Peyer's patch (tissue), 4 donors: ENCODE measurements around the gene CHST11. TPM values are rescaled to one million over a fixed set of nuclear protein-coding genes. Genes with fewer than 3 reads are reported as not detected.

ENCODE experiments used
- DNase-seq, 3 donors: peaks; one replicate each; pipeline ENCODE4 v3.0.0-alpha.2; 2017 to 2019
- H3K27ac ChIP-seq, 4 donors: fragments of 200-600 bp; sonication (generic); one replicate each; pipeline ENCODE4 v1.5.1; 2016 to 2019
- H3K27me3 ChIP-seq, 2 donors: fragments of 200-600 bp; sonication (generic); one replicate each; pipeline ENCODE4 v1.5.1; 2019
- H3K36me3 ChIP-seq, 3 donors: fragments of 200-600 bp; sonication (generic); one replicate each; pipeline ENCODE4 v1.5.1; 2016 to 2019
- H3K4me1 ChIP-seq, 4 donors: fragments of 200-600 bp; sonication (generic); one replicate each; pipeline ENCODE4 v1.5.1; 2016 to 2019
- H3K4me3 ChIP-seq, 4 donors: fragments of 200-600 bp; sonication (generic); 1 replicate in 3 of 4; 2 replicates in 1 of 4; pipeline ENCODE4 v1.5.1; 2016 to 2019; ENCODE audit warnings: mild to moderate bottlenecking in 1 of 4
- H3K9me3 ChIP-seq, 4 donors: fragments of 200-600 bp; sonication (generic); one replicate each; pipeline ENCODE4 v1.5.1; 2016 to 2019; ENCODE audit warnings: mild to moderate bottlenecking in 1 of 4
- CTCF ChIP-seq, 6 experiments: fragments of 450-650 bp in 4 of 6; fragments of 200-600 bp in 2 of 6; sonication (generic) in 1 of 6; IDR thresholded peaks; one replicate each; pipeline ENCODE4 v1.5.1; 2017 to 2019; ENCODE audit warnings: antibody characterized with exemption in 6 of 6, mild to moderate bottlenecking in 3 of 6, moderate library complexity in 1 of 6
- POLR2A ChIP-seq, 2 donors: fragments of 450-650 bp; IDR thresholded peaks; one replicate each; pipeline ENCODE4 v1.5.1; 2017; ENCODE audit warnings: antibody characterized with exemption in 2 of 2, mild to moderate bottlenecking in 2 of 2, moderate library complexity in 2 of 2
- total RNA-seq, 4 donors: library from RNA; depleted of rRNA; stranded (reverse); fragments of >200 nt; gene quantifications; one replicate each; pipeline ENCODE4 v1.1.0, GENCODE V29; 2016

Gene CHST11
- total RNA-seq, 4 donors from 2014 or later: 9.9 to 119 (median 15.6) TPM

DNA sequence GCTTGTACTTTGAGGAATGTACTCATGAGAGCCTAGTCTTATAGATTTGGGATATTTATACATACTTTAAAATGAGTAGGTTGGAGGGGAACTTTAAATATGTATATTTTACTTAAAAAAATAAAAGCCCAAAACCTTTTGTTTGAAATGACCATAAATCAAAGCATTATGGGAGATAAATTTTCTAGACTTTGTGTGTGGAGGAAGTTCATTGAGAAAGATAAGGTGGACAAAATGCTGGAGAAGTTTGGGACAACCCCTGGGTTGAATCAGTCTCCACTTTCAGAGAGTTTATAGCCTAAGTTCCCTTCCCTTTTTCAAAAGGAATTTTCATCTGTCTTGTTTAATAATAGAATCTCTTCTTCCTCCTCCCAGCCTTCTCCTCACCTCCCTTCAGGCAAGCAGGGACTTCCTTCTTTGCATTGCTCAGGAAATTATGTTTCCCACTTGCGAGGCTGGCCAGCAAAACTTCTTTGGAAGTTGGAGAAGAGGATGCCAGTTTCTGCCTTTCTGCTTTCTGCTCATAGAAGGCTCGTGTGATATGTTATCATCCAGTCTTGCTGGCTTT is 54.2 kb downstream of the CHST11 start:
- Histone ChIP-seq H3K9me3 (no peaks in the 10 kb centered on the region), H3K36me3 (no peaks in the 10 kb centered on the region), H3K4me1 (peaks cover 0 to 8% (median 0%) of the 10 kb centered on the region in 4 donors), H3K4me3 (no peak overlapping the region), H3K27ac (no peak overlapping the region), H3K27me3 (no peaks in the 10 kb centered on the region)
- no peak for TF ChIP-seq CTCF (IDR thresholded peaks at IDR 0.05)
- TF ChIP-seq POLR2A (IDR thresholded peaks at IDR 0.05): no peak
- DNase-seq: no peak

DNA sequence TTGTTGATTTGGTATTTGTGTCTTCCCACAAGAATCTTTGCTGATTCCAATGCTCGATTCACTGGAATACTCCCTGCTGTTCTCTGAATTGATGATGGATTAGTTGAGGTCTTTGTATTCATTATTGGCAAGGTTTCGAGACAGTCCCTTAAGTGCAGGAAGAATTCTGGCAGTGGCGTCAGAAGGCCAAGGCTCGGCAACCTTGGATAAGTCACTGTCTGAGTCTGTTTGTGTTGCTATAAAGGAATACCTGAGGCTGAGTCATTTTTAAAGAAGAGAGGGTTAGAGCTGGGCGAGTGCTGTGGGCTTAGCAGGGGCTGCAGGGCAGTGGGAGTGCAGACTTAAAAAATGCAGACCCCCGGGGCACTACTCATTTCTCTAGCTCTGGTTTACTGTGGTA is 56.9 kb downstream of the CHST11 start:
- DNase-seq: no peak
- H3K27me3 ChIP-seq: no peaks in the 10 kb centered on the region
- no peak overlapping the region for H3K27ac ChIP-seq
- no peaks in the 10 kb centered on the region for H3K36me3 ChIP-seq
- TF ChIP-seq POLR2A (IDR thresholded peaks at IDR 0.05): no peak
- TF ChIP-seq CTCF (IDR thresholded peaks at IDR 0.05): no peak
- no peaks in the 10 kb centered on the region for H3K4me1 ChIP-seq
- H3K9me3 ChIP-seq: no peaks in the 10 kb centered on the region
- no peak overlapping the region for H3K4me3 ChIP-seq

- Histone ChIP-seq H3K27me3 (no peaks in the 10 kb centered on the region), H3K4me1 (peaks cover 0 to 1% (median 0%) of the 10 kb centered on the region in 4 donors), H3K9me3 (no peaks in the 10 kb centered on the region), H3K27ac (no peak overlapping the region), H3K36me3 (no peaks in the 10 kb centered on the region), H3K4me3 (no peak overlapping the region)
- TF ChIP-seq CTCF (IDR thresholded peaks at IDR 0.05) (no peak), POLR2A (IDR thresholded peaks at IDR 0.05) (no peak)
- no peak for DNase-seq
Observed at GRCh38 chr12:104514092-104514810, 57.5 kb downstream of the CHST11 start.

DNA sequence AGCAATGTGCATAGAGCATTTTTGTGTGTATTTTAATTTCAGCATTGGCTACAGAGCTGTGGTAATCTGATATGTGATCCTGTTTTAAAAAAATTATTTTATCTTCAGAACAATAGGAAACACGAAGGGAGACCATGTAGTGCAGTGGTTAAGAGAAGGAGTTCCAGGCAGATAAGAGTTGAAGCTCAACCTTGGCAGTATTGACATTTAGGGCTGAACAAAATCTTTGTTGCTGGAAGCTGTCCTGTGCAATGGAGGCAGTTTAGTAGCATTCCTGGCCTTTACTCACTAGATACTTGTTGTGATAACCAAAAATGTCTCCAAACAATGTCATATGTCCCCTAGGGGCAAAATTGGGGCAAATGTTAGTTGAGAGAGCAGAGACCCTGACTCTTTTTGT is 59.2 kb downstream of the CHST11 start:
- no peak overlapping the region for H3K4me3 ChIP-seq
- H3K27ac ChIP-seq: no peak overlapping the region
- TF ChIP-seq POLR2A (IDR thresholded peaks at IDR 0.05): no peak
- no peak for TF ChIP-seq CTCF (IDR thresholded peaks at IDR 0.05)
- H3K27me3 ChIP-seq: no peaks in the 10 kb centered on the region
- H3K9me3 ChIP-seq: no peaks in the 10 kb centered on the region
- no peaks in the 10 kb centered on the region for H3K36me3 ChIP-seq
- no peak for DNase-seq
- H3K4me1 ChIP-seq: peaks cover 0 to 18% (median 4%) of the 10 kb centered on the region in 4 donors

- Histone ChIP-seq H3K4me3 (no peak overlapping the region), H3K4me1 (peaks cover 0 to 22% (median 4%) of the 10 kb centered on the region in 4 donors)
Observed at GRCh38 chr12:104516821-104517220, 60.1 kb downstream of the CHST11 start.

More at GRCh38 chr12:104516821-104517220, 60.1 kb downstream of the CHST11 start:
- Histone ChIP-seq H3K36me3 (no peaks in the 10 kb centered on the region), H3K9me3 (no peaks in the 10 kb centered on the region), H3K27me3 (no peaks in the 10 kb centered on the region), H3K27ac (no peak overlapping the region)
- TF ChIP-seq POLR2A (IDR thresholded peaks at IDR 0.05) (no peak), CTCF (IDR thresholded peaks at IDR 0.05) (no peak)
- no peak for DNase-seq
